ACC112 (cell line): ENCODE measurements around the gene RSPH1.

Source experiments
- H2AFZ ChIP-seq: fragments of 200-600 bp; sonication (generic); one replicate; pipeline ENCODE4 v1.6.0; 2017; ENCODE audit warnings: antibody characterized with exemption, low read length; ENCODE audit not compliant: unreplicated experiment
- H3K27ac ChIP-seq: fragments of 200-600 bp; sonication (generic); 2 replicates; pipeline ENCODE4 v1.5.1; 2014; ENCODE audit warnings: low read depth, mild to moderate bottlenecking, antibody characterized with exemption, low read length, moderate library complexity
- H3K27me3 ChIP-seq: fragments of 200-600 bp; sonication (generic); 2 replicates; pipeline ENCODE4 v1.6.1; 2014; ENCODE audit warnings: mild to moderate bottlenecking, antibody characterized with exemption, low read length, moderate library complexity, mixed read lengths; ENCODE audit not compliant: insufficient read depth
- H3K36me3 ChIP-seq: fragments of 200-600 bp; sonication (generic); 2 replicates; pipeline ENCODE4 v1.6.1; 2016; ENCODE audit warnings: mild to moderate bottlenecking, antibody characterized with exemption, low read length, moderate library complexity, mixed read lengths; ENCODE audit not compliant: insufficient read depth
- H3K4me1 ChIP-seq: fragments of 200-600 bp; sonication (generic); one replicate; pipeline ENCODE4 v1.6.1; 2016; ENCODE audit warnings: low read length, mixed read lengths; ENCODE audit not compliant: insufficient read depth, unreplicated experiment, control insufficient read depth
- H3K4me3 ChIP-seq: fragments of 200-600 bp; sonication (generic); 2 replicates; pipeline ENCODE4 v1.5.1; 2014; ENCODE audit warnings: mild to moderate bottlenecking, low read depth, low read length
- H3K79me2 ChIP-seq: fragments of 200-600 bp; sonication (generic); one replicate; pipeline ENCODE4 v1.6.0; 2016; ENCODE audit warnings: low read length; ENCODE audit not compliant: control insufficient read depth, unreplicated experiment, insufficient read depth

Gene RSPH1

DNA sequence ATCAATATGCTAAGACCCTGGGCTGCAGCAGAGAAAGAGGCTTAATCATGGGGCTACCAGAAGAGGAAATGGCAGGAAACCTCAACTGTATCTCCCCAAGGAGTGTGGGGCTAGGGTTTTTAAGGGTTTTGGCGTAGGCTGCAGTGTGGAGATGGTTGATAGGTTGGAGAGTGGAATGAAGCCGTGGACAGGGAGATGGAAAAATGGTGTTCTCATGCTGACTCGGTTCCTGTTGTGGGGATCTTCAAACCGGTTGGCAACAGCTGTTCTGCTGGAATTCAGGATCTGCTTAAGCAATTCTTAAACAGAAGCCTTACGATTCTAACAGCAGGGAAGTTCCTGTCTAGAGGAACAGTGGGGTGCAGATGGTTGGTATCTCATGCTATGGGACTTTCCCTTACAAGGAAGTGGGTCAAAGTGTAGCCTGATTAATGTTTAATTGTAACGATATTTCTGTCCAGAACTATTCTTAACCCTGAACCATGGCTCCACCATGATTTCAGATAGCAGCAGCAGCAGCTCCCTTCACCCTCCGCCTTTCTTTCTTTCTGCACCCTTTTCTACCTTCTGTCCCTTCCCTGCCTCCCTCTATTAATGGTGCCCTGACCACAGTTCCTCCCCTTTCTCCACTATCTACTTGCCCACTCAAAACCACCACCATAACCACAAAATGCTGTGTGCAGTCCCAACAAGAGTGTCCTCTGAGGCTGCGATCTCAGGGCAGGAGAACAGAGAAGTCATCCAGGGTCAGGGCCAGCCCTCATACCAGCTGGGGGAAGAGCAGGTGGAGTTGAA, 30.8 kb downstream of the RSPH1 start:
- Histone ChIP-seq H2AFZ (no peak overlapping the region), H3K4me1 (no peaks in the 10 kb centered on the region), H3K27me3 (peaks cover 26% of the 10 kb centered on the region), H3K36me3 (no peaks in the 10 kb centered on the region), H3K27ac (no peak overlapping the region), H3K79me2 (no peaks in the 10 kb centered on the region), H3K4me3 (no peak overlapping the region)

DNA sequence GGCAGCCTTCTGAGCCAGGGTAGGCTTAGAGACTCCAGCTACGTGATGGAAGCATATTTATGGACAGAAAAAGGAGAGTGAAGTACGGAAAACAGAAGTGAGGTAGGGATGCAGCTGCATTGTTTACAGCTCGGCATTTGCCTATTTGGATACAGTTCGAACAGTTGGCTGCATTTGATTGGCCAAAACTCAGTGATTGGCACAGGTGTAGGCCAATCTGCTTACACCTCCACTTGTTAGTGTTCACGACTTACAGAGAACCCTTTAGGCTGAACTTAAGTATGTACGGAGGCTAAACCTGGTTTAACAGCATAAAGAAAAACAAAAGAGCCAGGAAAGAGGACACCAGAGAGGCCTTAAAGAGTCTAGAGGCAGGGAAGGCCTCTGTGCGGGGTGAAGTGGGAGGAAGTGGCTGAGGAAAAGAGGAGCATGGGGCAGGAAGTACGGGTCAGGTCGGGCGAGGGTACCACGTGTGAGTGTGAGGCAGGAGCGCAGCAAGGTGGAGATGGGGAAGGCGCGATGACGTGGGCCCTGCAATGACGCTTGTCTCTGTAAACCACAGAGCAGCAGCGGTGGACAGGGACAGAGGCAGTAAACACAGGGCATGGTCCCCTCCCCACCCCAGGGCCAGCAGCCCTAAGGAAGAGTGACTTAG, 32.0 kb downstream of the RSPH1 start:
- Histone ChIP-seq H3K4me1 (no peaks in the 10 kb centered on the region), H3K36me3 (no peaks in the 10 kb centered on the region), H3K79me2 (no peaks in the 10 kb centered on the region), H3K27me3 (peaks cover 26% of the 10 kb centered on the region), H3K4me3 (no peak overlapping the region), H2AFZ (no peak overlapping the region), H3K27ac (no peak overlapping the region)

DNA sequence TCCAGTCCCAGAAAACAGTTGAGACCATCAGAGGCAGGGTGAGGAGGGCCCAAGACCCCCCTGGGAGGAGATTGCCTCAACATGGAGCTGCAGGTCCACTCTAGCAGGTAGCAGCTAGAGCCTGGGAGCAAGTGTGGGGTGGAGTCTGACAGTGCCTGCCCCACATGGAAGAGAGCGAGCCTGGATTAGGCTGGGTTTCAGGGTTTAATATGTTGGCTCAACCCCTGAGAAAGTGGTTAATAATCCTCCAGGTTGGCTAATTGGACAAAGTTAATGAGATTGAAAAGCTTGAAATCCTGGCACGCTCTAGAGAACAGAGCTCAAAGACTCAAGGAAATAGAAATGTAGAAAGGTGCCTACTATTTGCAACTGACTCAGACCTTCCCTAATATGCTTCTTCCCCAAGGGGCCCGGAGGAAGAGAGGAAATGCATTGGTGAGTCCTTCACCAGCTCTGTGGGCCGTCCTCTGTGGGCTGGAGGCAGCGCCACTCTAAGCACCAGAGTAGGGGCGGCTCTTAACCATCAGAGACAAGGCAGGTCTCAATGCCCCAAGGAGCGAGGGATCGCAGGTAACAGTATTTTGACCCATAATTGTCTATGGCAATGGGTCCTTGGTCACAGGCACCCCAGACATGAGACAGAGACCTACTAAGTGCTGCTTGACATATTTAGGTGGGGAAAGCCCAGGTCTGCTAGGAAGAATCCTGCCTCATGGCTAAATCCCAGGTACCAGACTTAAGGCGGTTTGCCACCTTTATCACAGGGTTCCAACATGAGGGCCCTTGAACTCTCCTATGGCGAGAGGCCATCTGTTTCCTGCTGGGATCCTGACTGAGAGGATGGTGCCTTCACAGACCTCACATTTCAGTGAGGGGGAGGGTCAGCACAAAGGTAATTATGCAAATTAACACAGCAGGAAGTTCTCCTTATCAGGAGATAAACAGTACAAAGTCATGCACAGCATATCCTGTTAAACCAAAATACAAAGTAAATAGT, 33.8 kb downstream of the RSPH1 start:
- H3K36me3 ChIP-seq: no peaks in the 10 kb centered on the region
- no peak overlapping the region for H2AFZ ChIP-seq
- H3K79me2 ChIP-seq: no peaks in the 10 kb centered on the region
- peaks cover 19% of the 10 kb centered on the region for H3K27me3 ChIP-seq
- no peaks in the 10 kb centered on the region for H3K4me1 ChIP-seq
- no peak overlapping the region for H3K27ac ChIP-seq
- no peak overlapping the region for H3K4me3 ChIP-seq

DNA sequence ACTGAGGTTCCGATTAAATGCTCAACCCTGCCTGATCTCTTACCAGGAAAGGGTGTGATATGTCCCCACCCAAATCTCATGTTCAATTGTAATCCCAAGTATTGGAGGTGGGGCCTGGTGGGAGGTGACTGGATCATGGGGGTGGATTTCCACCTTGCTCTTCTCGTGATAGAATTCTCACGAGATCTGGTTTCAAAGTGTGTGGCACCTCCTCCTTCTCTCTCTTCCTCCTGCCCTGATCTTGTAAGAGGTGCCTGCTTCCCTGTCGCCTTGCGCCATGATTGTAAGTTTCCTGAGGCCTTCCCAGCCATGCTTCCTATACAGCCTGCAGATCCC, 34.9 kb downstream of the RSPH1 start:
- no peak overlapping the region for H2AFZ ChIP-seq
- H3K4me1 ChIP-seq: no peaks in the 10 kb centered on the region
- no peaks in the 10 kb centered on the region for H3K79me2 ChIP-seq
- no peak overlapping the region for H3K4me3 ChIP-seq
- H3K36me3 ChIP-seq: no peaks in the 10 kb centered on the region
- H3K27me3 ChIP-seq: peaks cover 19% of the 10 kb centered on the region
- H3K27ac ChIP-seq: no peak overlapping the region

DNA sequence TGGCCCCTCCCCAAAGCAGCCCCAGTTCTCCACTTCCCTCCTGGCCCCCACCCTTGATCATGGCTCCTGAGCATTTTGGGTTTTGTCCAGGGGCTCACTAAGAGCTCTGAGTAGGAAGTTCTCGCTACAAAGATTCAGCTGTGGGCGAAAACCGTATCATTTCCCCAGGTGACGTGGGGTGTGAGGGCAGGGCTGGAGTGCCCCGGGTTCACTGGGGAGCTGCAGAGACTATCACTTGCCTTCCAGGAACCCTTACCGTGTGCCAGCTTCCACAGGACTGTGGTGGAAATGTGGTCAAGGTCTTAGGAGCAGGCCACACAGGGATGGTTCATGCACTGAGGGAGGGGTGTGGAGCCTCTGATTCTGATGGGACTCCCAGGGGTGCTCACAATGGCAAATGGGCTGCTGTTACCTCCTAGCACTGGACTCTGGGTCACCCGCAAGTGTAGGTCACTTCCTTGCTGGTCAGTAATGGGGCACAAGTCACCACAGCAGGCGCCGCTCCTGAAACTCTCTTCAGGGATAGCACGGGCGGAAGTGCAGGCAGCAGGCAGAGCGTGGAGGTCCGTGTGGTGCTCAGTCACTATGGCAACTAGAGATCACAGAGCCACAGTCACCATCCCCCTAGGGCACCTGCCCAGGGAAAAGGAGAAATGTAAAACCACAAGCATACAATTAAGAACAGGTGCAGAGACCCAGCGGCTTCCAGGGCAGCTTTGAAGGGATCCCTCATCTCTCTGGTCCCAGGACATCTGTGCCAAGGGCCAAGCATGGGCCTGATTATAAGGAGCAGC, 35.4 kb downstream of the RSPH1 start:
- no peak overlapping the region for H3K4me3 ChIP-seq
- H3K36me3 ChIP-seq: no peaks in the 10 kb centered on the region
- no peaks in the 10 kb centered on the region for H3K4me1 ChIP-seq
- H3K27me3 ChIP-seq: peaks cover 19% of the 10 kb centered on the region
- H2AFZ ChIP-seq: no peak overlapping the region
- H3K27ac ChIP-seq: no peak overlapping the region
- H3K79me2 ChIP-seq: no peaks in the 10 kb centered on the region

DNA sequence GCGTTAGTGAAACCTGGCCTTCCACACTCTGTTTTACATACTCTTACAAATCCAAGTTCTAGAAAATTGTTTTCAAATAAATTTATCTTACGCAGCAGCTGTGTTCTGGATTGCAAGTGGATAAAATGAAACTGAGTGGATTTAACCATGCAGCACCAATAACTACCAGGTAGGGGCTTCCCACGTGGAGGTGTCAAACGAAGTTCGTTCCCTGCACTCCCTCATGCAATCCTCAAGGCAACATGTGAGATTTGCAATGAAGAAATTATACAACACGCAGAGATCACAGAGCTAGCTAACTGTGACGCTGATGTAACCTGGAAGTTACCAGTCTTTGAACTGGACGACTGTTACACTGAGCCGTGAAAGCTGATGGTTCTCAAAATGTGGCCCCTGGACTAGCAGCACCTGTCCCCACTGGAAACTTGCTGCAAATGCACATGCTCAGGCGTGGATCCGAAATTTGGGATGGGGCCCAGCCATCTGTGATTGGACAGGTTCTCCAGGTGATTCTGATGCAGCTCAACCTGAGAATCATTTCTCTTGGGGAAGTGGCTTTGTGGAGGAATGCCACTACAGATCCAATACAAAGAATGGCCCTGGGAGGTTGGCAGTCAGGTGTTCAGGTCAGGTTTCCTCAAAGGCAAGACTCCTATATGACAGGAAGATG, 36.3 kb downstream of the RSPH1 start:
- Histone ChIP-seq H3K27ac (no peak overlapping the region), H3K4me3 (no peak overlapping the region), H2AFZ (no peak overlapping the region), H3K27me3 (peaks cover 20% of the 10 kb centered on the region), H3K4me1 (peaks cover 1% of the 10 kb centered on the region), H3K79me2 (no peaks in the 10 kb centered on the region), H3K36me3 (no peaks in the 10 kb centered on the region)

DNA sequence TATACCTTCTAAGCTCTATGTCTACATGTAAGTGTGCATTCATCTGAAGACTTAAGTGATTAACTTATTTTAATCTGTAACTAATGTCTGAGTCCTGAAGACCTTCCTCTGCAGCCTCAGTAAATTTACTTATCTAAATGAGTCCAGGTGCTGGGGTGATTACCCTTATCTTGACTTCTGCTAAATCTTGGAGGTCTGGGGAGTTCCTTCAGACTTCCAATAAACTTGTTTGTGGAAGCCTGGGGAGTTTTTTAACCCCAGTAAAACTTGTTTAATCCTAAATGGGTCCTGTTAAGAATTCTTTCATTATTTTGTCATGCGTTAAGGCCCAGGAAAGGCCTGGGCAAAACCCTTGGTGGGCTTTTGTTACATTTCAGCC, 37.0 kb downstream of the RSPH1 start:
- Histone ChIP-seq H2AFZ (no peak overlapping the region), H3K4me3 (no peak overlapping the region), H3K36me3 (no peaks in the 10 kb centered on the region), H3K79me2 (no peaks in the 10 kb centered on the region), H3K4me1 (peaks cover 3% of the 10 kb centered on the region), H3K27me3 (peaks cover 26% of the 10 kb centered on the region), H3K27ac (no peak overlapping the region)

DNA sequence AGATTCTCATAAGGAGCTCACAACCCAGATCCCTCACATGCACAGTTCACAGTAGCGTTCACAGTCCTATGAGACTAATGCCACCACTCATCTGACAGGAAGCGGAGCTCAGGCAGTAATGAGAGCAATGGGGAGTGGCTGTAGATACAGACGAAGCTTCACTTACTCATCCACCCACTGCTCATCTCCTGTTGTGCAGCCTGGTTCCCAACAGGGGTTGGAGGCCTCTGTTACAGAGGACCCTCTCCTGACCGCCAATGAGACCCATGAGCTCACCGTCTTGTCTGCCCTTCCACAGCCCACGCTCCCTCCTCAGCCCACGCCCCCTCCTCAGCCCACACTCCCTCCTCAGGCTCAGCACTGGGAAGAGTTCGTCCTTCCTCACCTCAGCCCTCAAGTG, 39.6 kb downstream of the RSPH1 start:
- Histone ChIP-seq H3K27me3 (peaks cover 29% of the 10 kb centered on the region), H3K4me1 (peaks cover 3% of the 10 kb centered on the region), H3K36me3 (no peaks in the 10 kb centered on the region), H2AFZ (no peak overlapping the region), H3K27ac (no peak overlapping the region), H3K4me3 (no peak overlapping the region), H3K79me2 (no peaks in the 10 kb centered on the region)

DNA sequence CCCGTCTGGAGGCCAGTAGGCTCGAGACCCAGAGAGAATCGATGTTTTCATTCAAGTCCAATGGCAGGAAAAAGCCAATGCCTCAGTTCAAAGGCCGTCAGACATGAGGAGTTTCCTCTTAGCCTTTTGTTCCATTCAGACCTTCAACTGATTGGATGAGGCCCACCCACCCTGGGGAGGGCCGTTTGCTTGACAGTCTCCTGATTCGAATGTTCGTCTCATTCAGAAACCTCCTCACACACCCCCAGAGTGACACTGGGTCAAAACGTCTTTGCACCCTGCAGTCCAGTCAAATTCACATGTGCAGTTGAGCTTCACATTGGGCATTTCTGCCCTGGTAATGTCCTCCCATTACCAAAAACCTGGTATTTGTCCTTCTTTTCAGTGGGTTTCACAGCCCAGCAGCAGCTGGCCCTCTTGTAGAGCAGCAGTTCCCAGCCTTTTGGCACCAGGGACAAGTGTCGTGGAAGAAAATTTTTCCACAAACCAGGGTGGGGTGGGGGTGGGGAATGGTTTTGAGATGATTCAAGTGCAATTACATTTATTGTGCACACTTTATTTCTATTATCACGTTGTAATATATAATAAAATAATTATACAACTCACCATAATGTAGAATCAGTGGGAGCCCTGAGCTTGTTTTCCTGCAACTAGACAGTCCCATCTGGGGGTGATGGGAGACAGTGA, 40.1 kb downstream of the RSPH1 start:
- no peak overlapping the region for H3K4me3 ChIP-seq
- peaks cover 24% of the 10 kb centered on the region; the same call in 1 of the 2 replicates for H3K27me3 ChIP-seq
- no peaks in the 10 kb centered on the region for H3K36me3 ChIP-seq
- H3K4me1 ChIP-seq: peaks cover 3% of the 10 kb centered on the region
- H3K27ac ChIP-seq: no peak overlapping the region
- no peak overlapping the region for H2AFZ ChIP-seq
- no peaks in the 10 kb centered on the region for H3K79me2 ChIP-seq
